Osteocyte (in vitro differentiated cells): ENCODE results near the gene ANKFN1. TPM values are rescaled to one million over a fixed set of nuclear protein-coding genes. Genes with fewer than 3 reads are reported as not detected.

Experiments
- DNase-seq: peaks from one replicate; pipeline ENCODE4 v3.0.0; 2021; ENCODE audit warnings: mixed read lengths; ENCODE audit not compliant: unreplicated experiment; ENCODE audit errors: extremely low spot score
- H3K27ac Mint-ChIP-seq: one replicate; pipeline ENCODE4 v1.8.0; 2021; ENCODE audit warnings: mild to moderate bottlenecking, mixed read lengths; ENCODE audit not compliant: unreplicated experiment
- H3K27me3 Mint-ChIP-seq: one replicate; pipeline ENCODE4 v1.8.0; 2021; ENCODE audit warnings: mixed read lengths; ENCODE audit not compliant: unreplicated experiment
- H3K36me3 Mint-ChIP-seq: one replicate; pipeline ENCODE4 v1.8.0; 2021; ENCODE audit warnings: mixed read lengths; ENCODE audit not compliant: unreplicated experiment
- H3K4me1 Mint-ChIP-seq: one replicate; pipeline ENCODE4 v1.8.0; 2021; ENCODE audit warnings: mixed read lengths; ENCODE audit not compliant: unreplicated experiment
- H3K4me3 Mint-ChIP-seq: one replicate; pipeline ENCODE4 v1.8.0; 2021; ENCODE audit warnings: mild to moderate bottlenecking, moderate library complexity, mixed read lengths; ENCODE audit not compliant: unreplicated experiment
- H3K9me3 Mint-ChIP-seq: one replicate; pipeline ENCODE4 v1.8.0; 2021; ENCODE audit warnings: mixed read lengths; ENCODE audit not compliant: unreplicated experiment
- total RNA-seq: library from RNA; stranded (reverse); gene quantifications from 2 replicates; pipeline ENCODE4 v1.2.1, GENCODE V29; 2021
- TF ChIP-seq, protein P1 (sequence below): fragments of 200-600 bp; sonication (generic); IDR thresholded peaks from 2 replicates; pipeline ENCODE4 v1.5.0; 2021; ENCODE audit warnings: antibody characterized with exemption, mild to moderate bottlenecking, moderate library complexity

The ANKFN1 gene
- total RNA-seq, 1 donor from 2014 or later = not detected

DNA sequence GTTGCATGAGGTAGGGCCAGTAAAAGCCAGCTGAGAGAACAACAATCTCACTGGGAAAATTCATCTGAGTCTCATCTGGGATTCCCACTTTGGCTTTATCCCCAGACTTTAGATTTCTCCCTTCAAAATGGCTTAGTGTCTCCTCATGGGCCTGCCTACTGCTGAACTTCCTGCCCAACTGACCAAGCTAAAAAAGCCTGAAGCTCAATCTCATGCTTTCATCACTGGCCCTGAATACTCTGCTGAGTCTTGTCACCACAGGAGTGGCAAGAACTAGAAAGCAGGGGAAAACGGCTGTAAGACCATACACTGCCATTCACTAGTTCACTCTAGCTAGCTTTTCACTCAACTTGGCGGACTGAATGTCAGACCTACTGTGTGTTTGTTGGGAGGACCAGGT lies 343.9 kb downstream of the ANKFN1 start:
- no peaks in the 10 kb centered on the region for H3K9me3 Mint-ChIP-seq
- H3K27ac Mint-ChIP-seq = no peak overlapping the region
- no peaks in the 10 kb centered on the region for H3K4me1 Mint-ChIP-seq
- DNase-seq = no peak
- TF ChIP-seq, protein P1, sequence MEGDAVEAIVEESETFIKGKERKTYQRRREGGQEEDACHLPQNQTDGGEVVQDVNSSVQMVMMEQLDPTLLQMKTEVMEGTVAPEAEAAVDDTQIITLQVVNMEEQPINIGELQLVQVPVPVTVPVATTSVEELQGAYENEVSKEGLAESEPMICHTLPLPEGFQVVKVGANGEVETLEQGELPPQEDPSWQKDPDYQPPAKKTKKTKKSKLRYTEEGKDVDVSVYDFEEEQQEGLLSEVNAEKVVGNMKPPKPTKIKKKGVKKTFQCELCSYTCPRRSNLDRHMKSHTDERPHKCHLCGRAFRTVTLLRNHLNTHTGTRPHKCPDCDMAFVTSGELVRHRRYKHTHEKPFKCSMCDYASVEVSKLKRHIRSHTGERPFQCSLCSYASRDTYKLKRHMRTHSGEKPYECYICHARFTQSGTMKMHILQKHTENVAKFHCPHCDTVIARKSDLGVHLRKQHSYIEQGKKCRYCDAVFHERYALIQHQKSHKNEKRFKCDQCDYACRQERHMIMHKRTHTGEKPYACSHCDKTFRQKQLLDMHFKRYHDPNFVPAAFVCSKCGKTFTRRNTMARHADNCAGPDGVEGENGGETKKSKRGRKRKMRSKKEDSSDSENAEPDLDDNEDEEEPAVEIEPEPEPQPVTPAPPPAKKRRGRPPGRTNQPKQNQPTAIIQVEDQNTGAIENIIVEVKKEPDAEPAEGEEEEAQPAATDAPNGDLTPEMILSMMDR = no peak
- no peak overlapping the region for H3K4me3 Mint-ChIP-seq
- peaks cover 5% of the 10 kb centered on the region for H3K27me3 Mint-ChIP-seq
- no peaks in the 10 kb centered on the region for H3K36me3 Mint-ChIP-seq

DNA sequence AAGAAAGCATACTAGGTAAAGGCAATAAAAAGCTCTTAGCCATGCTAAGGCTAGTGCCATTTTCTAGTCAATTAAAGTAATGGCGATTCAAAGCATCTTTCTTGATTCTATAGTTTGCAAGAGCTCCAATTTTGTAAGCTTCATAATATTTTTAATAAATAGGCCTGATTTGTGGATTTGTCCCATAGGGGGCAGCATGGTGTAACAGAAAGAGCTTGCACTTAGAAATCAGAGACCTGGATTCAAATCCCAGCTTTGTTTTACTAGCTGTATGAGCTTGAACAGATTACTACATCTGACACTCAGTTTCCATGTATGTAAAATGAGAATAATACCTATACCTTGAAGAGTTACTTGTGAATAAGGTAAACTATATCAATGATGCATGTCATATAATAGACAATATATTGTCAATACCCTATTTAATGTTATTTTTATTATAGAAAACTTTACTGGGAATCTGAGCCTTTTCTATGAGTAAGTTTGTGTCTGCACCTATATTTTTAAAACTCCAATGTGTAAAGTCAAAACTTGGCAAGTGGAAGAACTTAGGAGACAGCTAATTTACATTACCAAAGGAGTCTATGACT lies 346.6 kb downstream of the ANKFN1 start:
- no peak overlapping the region for H3K27ac Mint-ChIP-seq
- no peak for DNase-seq
- no peaks in the 10 kb centered on the region for H3K9me3 Mint-ChIP-seq
- no peaks in the 10 kb centered on the region for H3K4me1 Mint-ChIP-seq
- H3K27me3 Mint-ChIP-seq = peaks cover 3% of the 10 kb centered on the region
- TF ChIP-seq, protein P1 = peak; percentile 36
- H3K4me3 Mint-ChIP-seq = no peak overlapping the region
- no peaks in the 10 kb centered on the region for H3K36me3 Mint-ChIP-seq

DNA sequence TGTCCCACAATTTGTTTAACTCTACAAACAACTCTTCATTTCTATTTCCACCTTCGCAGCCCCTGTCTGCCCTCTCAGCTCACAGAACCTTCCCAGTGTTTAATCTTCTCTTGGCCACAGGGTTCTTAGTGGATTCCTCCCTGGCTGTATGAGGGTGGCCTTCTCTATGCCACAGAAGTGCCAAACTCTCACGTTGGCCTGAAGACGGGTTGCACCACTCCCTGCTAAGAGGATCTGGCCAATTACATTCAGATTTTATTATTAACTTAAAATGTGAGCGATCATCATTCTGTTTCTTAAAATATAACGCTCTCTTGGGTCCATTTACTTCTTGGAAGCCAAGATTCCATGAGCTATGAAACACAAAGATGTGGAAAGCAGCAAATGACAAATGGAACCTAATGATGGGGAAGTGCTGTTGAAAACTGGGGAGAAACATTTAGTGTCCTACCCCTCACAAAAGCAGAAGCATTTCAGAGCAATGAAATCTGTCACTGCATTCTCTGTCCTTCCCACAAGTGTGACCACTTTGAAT lies 348.9 kb downstream of the ANKFN1 start:
- Mint-ChIP-seq H3K9me3 (no peaks in the 10 kb centered on the region), H3K27me3 (peaks cover 3% of the 10 kb centered on the region), H3K27ac (no peak overlapping the region), H3K4me1 (no peaks in the 10 kb centered on the region), H3K4me3 (no peak overlapping the region), H3K36me3 (no peaks in the 10 kb centered on the region)
- no peak for DNase-seq
- TF ChIP-seq, protein P1 = no peak

DNA sequence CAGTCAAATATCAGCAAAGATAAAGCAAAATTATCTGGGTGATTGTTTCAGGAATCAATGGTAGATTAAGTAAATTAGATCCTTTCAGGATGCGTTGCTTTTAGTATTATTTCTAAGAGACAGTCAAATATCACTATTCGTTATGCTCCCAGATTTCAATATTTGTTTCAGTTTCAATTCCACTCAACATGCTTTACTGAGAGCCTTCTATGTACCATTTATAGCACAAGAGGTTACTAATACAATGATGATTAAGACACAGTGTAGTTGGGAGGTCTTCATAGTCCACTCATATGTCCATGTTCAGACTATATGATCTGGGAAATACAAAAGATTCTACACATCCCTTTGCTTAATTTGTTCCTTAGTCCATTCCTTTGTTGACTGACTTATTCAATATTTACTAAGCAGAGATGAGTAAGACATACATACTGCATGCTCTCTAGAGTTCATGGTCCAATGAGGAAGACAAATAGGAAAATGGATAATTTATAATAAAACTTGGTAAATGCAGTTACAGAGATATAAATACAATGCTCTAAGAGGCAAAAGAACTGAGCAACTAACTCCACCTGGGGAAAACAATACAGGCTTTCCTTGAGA lies 352.0 kb downstream of the ANKFN1 start:
- H3K27me3 Mint-ChIP-seq = peaks cover 9% of the 10 kb centered on the region
- no peaks in the 10 kb centered on the region for H3K9me3 Mint-ChIP-seq
- no peak overlapping the region for H3K27ac Mint-ChIP-seq
- H3K4me1 Mint-ChIP-seq = no peaks in the 10 kb centered on the region
- no peaks in the 10 kb centered on the region for H3K36me3 Mint-ChIP-seq
- H3K4me3 Mint-ChIP-seq = no peak overlapping the region
- TF ChIP-seq, protein P1 = no peak
- no peak for DNase-seq

DNA sequence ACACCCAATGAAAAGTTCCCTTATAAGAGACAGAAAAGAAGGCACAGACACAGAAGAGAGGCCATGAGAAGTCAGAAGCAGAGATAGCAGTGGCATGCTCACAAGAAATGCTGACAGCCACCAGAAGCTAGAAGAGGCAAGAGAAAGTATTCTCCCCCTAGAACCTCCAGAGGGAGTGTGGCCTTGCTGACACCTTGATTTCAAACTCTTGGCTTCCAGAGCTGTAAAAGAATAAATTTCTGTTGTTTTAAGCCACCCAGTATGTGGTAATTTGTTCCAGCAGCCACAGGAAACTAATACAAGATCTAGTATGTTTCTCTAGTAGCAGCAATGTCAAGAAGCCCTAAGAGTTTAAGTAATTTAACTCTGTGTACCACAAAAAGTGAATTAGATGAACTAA lies 353.1 kb downstream of the ANKFN1 start:
- Mint-ChIP-seq H3K9me3 (no peaks in the 10 kb centered on the region), H3K4me1 (no peaks in the 10 kb centered on the region), H3K36me3 (no peaks in the 10 kb centered on the region), H3K27me3 (peaks cover 9% of the 10 kb centered on the region), H3K27ac (no peak overlapping the region), H3K4me3 (no peak overlapping the region)
- DNase-seq = no peak
- TF ChIP-seq, protein P1 = no peak
